OCI-LY1 (cell line): Measurements from ENCODE around the gene TRIM62.

ENCODE experiments used
- H2AFZ ChIP-seq: fragments of 200-600 bp; sonication (generic), shearing (Covaris generic); 2 replicates; pipeline ENCODE4 v1.6.0; 2014; ENCODE audit warnings: antibody characterized with exemption, mild to moderate bottlenecking, low read length
- H3F3A ChIP-seq: fragments of 200-600 bp; sonication (generic), shearing (Covaris generic); 2 replicates; pipeline ENCODE4 v1.6.0; 2014; ENCODE audit warnings: mild to moderate bottlenecking, antibody characterized with exemption, low read length, moderate library complexity; ENCODE audit not compliant: insufficient read depth
- H3K27ac ChIP-seq: fragments of 200-600 bp; sonication (generic); 2 replicates; pipeline ENCODE4 v1.5.1; 2014; ENCODE audit warnings: low read length, mixed run types, mild to moderate bottlenecking, low read depth; ENCODE audit not compliant: poor library complexity, severe bottlenecking
- H3K27me3 ChIP-seq: fragments of 200-600 bp; sonication (generic); 2 replicates; pipeline ENCODE4 v1.6.0; 2014; ENCODE audit warnings: antibody characterized with exemption, mild to moderate bottlenecking, low read length, moderate library complexity; ENCODE audit not compliant: insufficient read depth
- H3K36me3 ChIP-seq: fragments of 200-600 bp; sonication (generic); 2 replicates; pipeline ENCODE4 v1.6.1; 2014; ENCODE audit warnings: mild to moderate bottlenecking, antibody characterized with exemption, low read length, moderate library complexity, mixed read lengths; ENCODE audit not compliant: insufficient read depth
- H3K4me1 ChIP-seq: fragments of 200-600 bp; sonication (generic); 2 replicates; pipeline ENCODE4 v1.5.1; 2014; ENCODE audit warnings: mild to moderate bottlenecking, low read length, moderate library complexity; ENCODE audit not compliant: insufficient read depth, severe bottlenecking
- H3K4me2 ChIP-seq: fragments of 200-600 bp; sonication (generic), shearing (Covaris generic); 2 replicates; pipeline ENCODE4 v1.6.1; 2014; ENCODE audit warnings: low read length
- H3K4me3 ChIP-seq: fragments of 200-600 bp; sonication (generic); 2 replicates; pipeline ENCODE4 v1.5.1; 2014; ENCODE audit warnings: low read length, low read depth, mild to moderate bottlenecking, mixed read lengths; ENCODE audit not compliant: poor library complexity, severe bottlenecking
- H3K79me2 ChIP-seq: fragments of 200-600 bp; shearing (Covaris generic); 2 replicates; pipeline ENCODE4 v1.6.1; 2016; ENCODE audit warnings: mixed run types, low read length, mixed read lengths; ENCODE audit not compliant: insufficient read depth
- H3K9ac ChIP-seq: fragments of 200-600 bp; sonication (generic), shearing (Covaris generic); 2 replicates; pipeline ENCODE4 v1.6.1; 2014; ENCODE audit warnings: mild to moderate bottlenecking, low read length, mixed read lengths
- H3K9me2 ChIP-seq: fragments of 200-600 bp; sonication (generic), shearing (Covaris generic); 2 replicates; pipeline ENCODE4 v1.6.1; 2014; ENCODE audit warnings: low read depth, mild to moderate bottlenecking, low read length, mixed read lengths
- H3K9me3 ChIP-seq: fragments of 200-600 bp; shearing (Covaris generic); 2 replicates; pipeline ENCODE4 v1.6.1; 2014; ENCODE audit warnings: low read length, mixed read lengths
- H4K20me1 ChIP-seq: fragments of 200-600 bp; sonication (generic), shearing (Covaris generic); 2 replicates; pipeline ENCODE4 v1.6.0; 2016; ENCODE audit warnings: mild to moderate bottlenecking, low read length; ENCODE audit not compliant: insufficient read depth
- EZH2 ChIP-seq: fragments of 200-600 bp; sonication (generic), shearing (Covaris generic); IDR thresholded peaks from 2 replicates; pipeline ENCODE4 v1.8.0; 2017; ENCODE audit warnings: borderline replicate concordance, mixed run types, mild to moderate bottlenecking, antibody characterized with exemption, low read length, moderate library complexity, mixed read lengths
- TF ChIP-seq, protein P1 (sequence below): fragments of 200-600 bp; sonication (generic), shearing (Covaris generic); IDR thresholded peaks from 2 replicates; pipeline ENCODE4 v1.5.1; 2017; ENCODE audit warnings: mild to moderate bottlenecking, antibody characterized with exemption, low read length, moderate library complexity, mixed read lengths

TRIM62 gene

DNA sequence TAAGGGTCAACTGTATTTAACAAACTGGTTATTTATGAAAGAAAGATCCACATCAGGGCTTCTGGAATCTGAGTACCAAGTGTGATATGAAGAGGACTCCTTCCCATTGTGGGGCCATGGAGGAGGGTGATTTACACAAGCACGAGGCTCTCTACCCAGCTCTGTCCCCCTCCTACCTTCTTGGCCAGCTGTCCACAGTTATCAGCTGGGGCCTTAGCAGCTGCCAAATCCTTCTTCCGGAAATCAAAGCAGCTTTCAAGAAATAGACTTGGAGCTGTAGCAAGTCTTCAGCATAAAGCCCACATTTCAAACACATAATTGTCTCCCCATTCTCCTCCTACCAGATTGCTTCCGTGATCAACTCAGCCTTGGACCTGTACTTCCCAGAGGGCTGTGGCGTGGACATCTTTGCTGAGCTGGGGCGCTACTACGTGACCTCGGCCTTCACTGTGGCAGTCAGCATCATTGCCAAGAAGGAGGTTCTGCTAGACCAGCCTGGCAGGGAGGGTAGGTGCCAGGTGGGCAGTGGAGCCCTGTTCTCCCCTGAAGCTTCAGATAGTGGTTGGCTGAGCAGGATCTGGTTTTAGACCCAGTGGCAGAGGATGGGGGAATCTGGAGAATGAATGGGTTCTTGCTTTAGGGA is 85.4 kb downstream of the TRIM62 start:
- Histone ChIP-seq H3K4me3 (no peak overlapping the region), H3K27ac (no peak overlapping the region), H3K4me1 (no peaks in the 10 kb centered on the region), H3K27me3 (no peaks in the 10 kb centered on the region), H3K9ac (no peak overlapping the region), H3K9me3 (no peaks in the 10 kb centered on the region), H2AFZ (no peak overlapping the region), H3K79me2 (no peaks in the 10 kb centered on the region), H3K4me2 (no peak overlapping the region), H4K20me1 (no peaks in the 10 kb centered on the region), H3K36me3 (no peaks in the 10 kb centered on the region), H3K9me2 (no peaks in the 10 kb centered on the region), H3F3A (no peaks in the 10 kb centered on the region)
- no peak for TF ChIP-seq EZH2
- TF ChIP-seq, protein P1, sequence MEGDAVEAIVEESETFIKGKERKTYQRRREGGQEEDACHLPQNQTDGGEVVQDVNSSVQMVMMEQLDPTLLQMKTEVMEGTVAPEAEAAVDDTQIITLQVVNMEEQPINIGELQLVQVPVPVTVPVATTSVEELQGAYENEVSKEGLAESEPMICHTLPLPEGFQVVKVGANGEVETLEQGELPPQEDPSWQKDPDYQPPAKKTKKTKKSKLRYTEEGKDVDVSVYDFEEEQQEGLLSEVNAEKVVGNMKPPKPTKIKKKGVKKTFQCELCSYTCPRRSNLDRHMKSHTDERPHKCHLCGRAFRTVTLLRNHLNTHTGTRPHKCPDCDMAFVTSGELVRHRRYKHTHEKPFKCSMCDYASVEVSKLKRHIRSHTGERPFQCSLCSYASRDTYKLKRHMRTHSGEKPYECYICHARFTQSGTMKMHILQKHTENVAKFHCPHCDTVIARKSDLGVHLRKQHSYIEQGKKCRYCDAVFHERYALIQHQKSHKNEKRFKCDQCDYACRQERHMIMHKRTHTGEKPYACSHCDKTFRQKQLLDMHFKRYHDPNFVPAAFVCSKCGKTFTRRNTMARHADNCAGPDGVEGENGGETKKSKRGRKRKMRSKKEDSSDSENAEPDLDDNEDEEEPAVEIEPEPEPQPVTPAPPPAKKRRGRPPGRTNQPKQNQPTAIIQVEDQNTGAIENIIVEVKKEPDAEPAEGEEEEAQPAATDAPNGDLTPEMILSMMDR: no peak
